Omental fat pad (tissue), 4 donors: Measurements from ENCODE around the gene LRRC74A. TPM values are rescaled to one million over a fixed set of nuclear protein-coding genes. Genes with fewer than 3 reads are reported as not detected.
A peak's percentile ranks its signal among the peaks of the same experiment; 100 is the strongest.

Source experiments
- ATAC-seq: fragments of 150-250 bp; one replicate; pipeline ENCODE4 v1.9.1; 2016; ENCODE audit warnings: mild to moderate bottlenecking, moderate library complexity; ENCODE audit not compliant: low FRiP score
- DNase-seq: peaks from one replicate; pipeline ENCODE4 v3.0.0-alpha.2; 2019; ENCODE audit warnings: low spot score
- CTCF ChIP-seq, 3 donors: fragments of 450-650 bp; IDR thresholded peaks; one replicate each; pipeline ENCODE4 v1.5.1; 2016 to 2017; ENCODE audit warnings: antibody characterized with exemption in 3 of 3, mild to moderate bottlenecking in 3 of 3, moderate library complexity in 2 of 3
- total RNA-seq, 4 donors: library from RNA; depleted of rRNA; stranded (reverse); fragments of >200 nt; gene quantifications; one replicate each; pipeline ENCODE4 v1.1.0, GENCODE V29; 2016

The LRRC74A gene
- total RNA-seq, 4 donors from 2014 or later = not detected

- no peak for ATAC-seq
- no peak for DNase-seq
These were observed 45.8 kb upstream of the LRRC74A start for GRCh38 chr14:76780360-76780759.

DNA sequence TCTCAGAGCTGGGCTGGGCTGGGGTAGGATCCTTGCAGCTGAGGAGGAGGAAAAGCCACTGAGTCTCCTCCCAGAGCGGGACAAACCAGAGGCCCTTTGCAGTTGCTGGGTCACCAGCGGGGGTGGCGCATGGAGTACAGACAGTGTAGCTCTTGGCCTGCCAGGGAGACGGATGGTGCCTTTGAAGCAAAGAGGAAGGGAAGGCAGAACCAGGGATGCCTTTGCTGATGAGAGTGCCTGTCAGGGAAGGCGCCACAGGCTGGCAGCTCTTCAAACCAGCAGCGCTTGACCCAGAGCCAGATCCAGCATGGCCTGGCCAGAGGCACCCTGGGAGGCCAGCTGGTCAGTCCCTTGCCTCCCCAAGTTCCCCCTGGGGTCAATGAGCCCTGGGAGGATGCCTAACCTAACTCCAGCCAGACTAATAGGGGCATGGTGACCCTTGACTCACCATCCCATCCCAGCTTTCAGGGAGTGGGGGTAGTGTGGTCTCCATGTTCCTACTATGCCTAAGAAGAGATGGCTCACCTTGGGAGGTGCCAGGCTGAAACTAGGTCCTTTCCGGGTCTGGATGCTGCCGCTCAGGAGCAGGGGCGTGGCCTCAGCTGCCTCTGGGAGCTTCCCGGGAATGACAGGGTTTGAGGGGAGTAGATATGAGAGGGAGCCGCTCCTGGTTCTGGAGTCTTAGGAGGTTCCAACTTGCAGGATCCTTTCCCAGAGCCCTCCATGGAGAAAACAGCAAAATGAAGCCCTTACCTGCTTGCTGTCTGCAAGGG is 45.1 kb upstream of the LRRC74A start:
- no peak for TF ChIP-seq CTCF (IDR thresholded peaks at IDR 0.05)
- no peak for DNase-seq
- ATAC-seq = no peak

More at GRCh38 chr14:76780360-76780759, 45.8 kb upstream of the LRRC74A start:
- TF ChIP-seq CTCF (IDR thresholded peaks at IDR 0.05) = no peak

DNA sequence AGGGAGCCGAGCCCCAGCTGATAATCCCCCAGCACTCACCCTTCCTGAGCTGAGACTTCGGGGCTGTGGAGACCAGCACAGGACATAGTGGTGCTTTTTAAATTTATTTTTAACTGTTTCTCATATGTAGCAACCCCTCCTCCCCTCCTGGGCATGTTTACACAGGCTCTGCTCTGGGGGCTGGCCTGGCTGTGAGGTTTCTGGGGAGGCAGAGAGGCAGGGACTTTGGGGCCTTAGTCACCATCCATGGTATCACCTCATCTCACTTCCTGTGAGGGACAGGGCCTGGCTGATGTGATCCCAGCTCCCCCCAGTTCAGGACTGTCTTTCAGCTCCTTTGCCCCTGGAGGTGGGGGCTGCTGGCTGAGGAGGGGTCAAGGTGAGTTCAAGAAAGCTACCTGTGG is 44.6 kb upstream of the LRRC74A start:
- ATAC-seq (no peak), DNase-seq (no peak)
- no peak for TF ChIP-seq CTCF (IDR thresholded peaks at IDR 0.05)

- TF ChIP-seq CTCF (IDR thresholded peaks at IDR 0.05) = no peak
- DNase-seq (no peak), ATAC-seq (no peak)
These were observed 43.9 kb upstream of the LRRC74A start for GRCh38 chr14:76782115-76782884.

DNA sequence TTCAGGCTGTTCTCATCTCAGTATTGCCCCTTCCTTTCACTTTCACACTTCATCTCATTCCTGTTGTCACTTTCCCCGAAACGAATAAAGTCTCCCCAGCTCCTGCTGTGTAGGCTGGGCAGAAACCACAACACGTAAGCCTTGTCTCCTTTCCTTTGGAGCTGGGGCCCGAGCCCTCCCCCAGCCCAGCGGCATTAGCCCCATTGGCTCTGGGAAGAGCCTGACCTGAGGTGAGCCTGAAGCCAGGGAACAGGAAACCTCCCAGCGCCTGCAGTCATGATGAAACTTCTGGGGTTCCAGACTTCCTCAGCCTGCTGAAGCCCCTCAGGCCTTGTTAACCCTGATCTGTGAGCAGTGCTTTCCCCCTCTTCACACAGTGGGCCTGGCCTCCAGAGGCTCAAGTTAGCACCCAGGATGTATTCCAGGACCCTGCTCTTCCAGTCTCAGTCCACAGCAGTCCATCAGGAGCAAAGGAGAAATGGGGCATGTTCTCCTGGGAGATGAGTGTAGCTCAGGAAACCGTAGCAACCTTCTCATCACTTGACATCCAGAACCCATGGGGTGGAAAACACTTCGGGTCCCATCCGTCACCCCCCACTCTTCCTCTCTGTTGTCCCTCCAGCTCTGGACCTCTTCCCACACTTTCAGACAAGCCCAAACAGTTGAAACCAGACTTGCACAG is 43.2 kb upstream of the LRRC74A start:
- DNase-seq = no peak
- no peak for TF ChIP-seq CTCF (IDR thresholded peaks at IDR 0.05)
- ATAC-seq = peak; percentile 4

GRCh38 chr14:76784266-76784874 is 41.8 kb upstream of the LRRC74A start:
- ATAC-seq (no peak), DNase-seq (no peak)
- TF ChIP-seq CTCF (IDR thresholded peaks at IDR 0.05) = no peak
